ENCODE data around the gene SENP5.

GRCh38 chr3:196889844-196890708 lies 22.4 kb downstream of the SENP5 start:
- TF ChIP-seq CTCF (conservative IDR thresholded peaks at IDR 0.05) (no peak), EZH2 (IDR thresholded peaks at IDR 0.05; ENCODE audit: low read depth) (no peak)
